ENCODE results near the gene ARHGAP18. TPM values are rescaled to one million over a fixed set of nuclear protein-coding genes. Genes with fewer than 3 reads are reported as not detected.

Gene ARHGAP18
- total and polyA plus RNA-seq, 2 of the 13 experiments (the other 11 are each of a cell fraction or from before 2014, with no cell fraction given): 58.2 to 115 TPM

- peak overlapping the region; percentile 52 for H3K4me2 ChIP-seq (ENCODE audit: low read depth, low read length)
- no peak overlapping the region for H3K4me3 ChIP-seq (replicated peaks in 1 of 3; ENCODE audit: insufficient read depth in 1 of 3, low read depth in 2 of 3, low read length in 3 of 3)
- DNase-seq (ENCODE audit: low spot score) (no peak), FAIRE-seq (no peak), ATAC-seq (no peak)
- in situ Hi-C loops (cut with HindIII; ENCODE audit: extremely low pct_ligation_motif_present, low pct_unique_long_range_greater_than_20kb) (no loop called here), intact Hi-C loops (cut with micrococcal nuclease; ENCODE audit: unreplicated experiment) (no loop called here)
- no peaks in the 10 kb centered on the region; the same call in 1 of the 2 replicates for H4K20me1 ChIP-seq (ENCODE audit: insufficient read depth, low read length)
- ChIA-PET CTCF (ENCODE audit: low intra/inter-chr PET ratio, low total read pairs) (interaction anchor here (0.7 kb wide), 1 partner anchor 30 kb away, joined by 3 read pairs; no protein-coding TSS in a partner anchor), POLR2A (interaction anchor here (1.1 to 3.2 kb wide), 2 partner anchors 9 to 55 kb away, joined by 3 to 30 read pairs; partner anchors contain the start of gene ARHGAP18)
- peak overlapping the region; percentile 6 for H3K27ac ChIP-seq (ENCODE audit: extremely low read length, insufficient read depth, low read length)
- H3K27me3 ChIP-seq (ENCODE audit: control insufficient read depth in 1 of 2, insufficient read depth in 2 of 2, low read length in 2 of 2): no peaks in the 10 kb centered on the region
- H3K9ac ChIP-seq (ENCODE audit: insufficient read depth, low read depth, low read length): no peak overlapping the region
- BruUV-seq (replicated peaks): no TSS peak
- 88% methylated on average over 2 of the region's 2 CpGs for WGBS (ENCODE audit: low lambda C conversion rate)
- H3K36me3 ChIP-seq (replicated peaks in 1 of 2; ENCODE audit: control insufficient read depth in 1 of 2, insufficient read depth in 2 of 2, low read length in 2 of 2): peaks cover 0 to 16% of the 10 kb centered on the region in 2 experiments; a peak in 3 of 5 replicates
- peaks cover 100% of the 10 kb centered on the region for H3K4me1 ChIP-seq (ENCODE audit: insufficient read depth, low read length)
- TF ChIP-seq ZC3H13 (CRISPR knock-in tag; IDR thresholded peaks at IDR 0.05) (no peak), ZNF430 (CRISPR knock-in tag; IDR thresholded peaks at IDR 0.05) (no peak)
- no peaks in the 10 kb centered on the region for H3K9me3 ChIP-seq (ENCODE audit: low read length)
- no peak overlapping the region for H2AFZ ChIP-seq (ENCODE audit: low read length)
- peaks cover 93% of the 10 kb centered on the region for H3K79me2 ChIP-seq (ENCODE audit: insufficient read depth, low read length)
These were observed 9.3 kb downstream of the ARHGAP18 start for GRCh38 chr6:129700666-129701065.

GRCh38 chr6:129699659-129700058 is 10.3 kb downstream of the ARHGAP18 start:
- ATAC-seq: no peak
- ChIA-PET CTCF (ENCODE audit: low intra/inter-chr PET ratio, low total read pairs) (no interaction called here), POLR2A (interaction anchor here (1.1 to 3.2 kb wide), 3 partner anchors 10 to 54 kb away, joined by 3 to 30 read pairs (median 3); partner anchors contain the start of gene ARHGAP18)
- H3K4me1 ChIP-seq (ENCODE audit: insufficient read depth, low read length): peaks cover 100% of the 10 kb centered on the region
- no peaks in the 10 kb centered on the region; the same call in 1 of the 2 replicates for H4K20me1 ChIP-seq (ENCODE audit: insufficient read depth, low read length)
- 98% methylated on average over 2 of the region's 2 CpGs for WGBS (ENCODE audit: low lambda C conversion rate)
- no peak overlapping the region for H2AFZ ChIP-seq (ENCODE audit: low read length)
- H3K27me3 ChIP-seq (ENCODE audit: control insufficient read depth in 1 of 2, insufficient read depth in 2 of 2, low read length in 2 of 2): no peaks in the 10 kb centered on the region
- DNase-seq (ENCODE audit: low spot score): no peak
- no peak overlapping the region; the same call in 1 of the 2 replicates for H3K9ac ChIP-seq (ENCODE audit: insufficient read depth, low read depth, low read length)
- peak overlapping the region; percentile 52 for H3K4me2 ChIP-seq (ENCODE audit: low read depth, low read length)
- peaks cover 0 to 15% of the 10 kb centered on the region in 2 experiments; a peak in 3 of 5 replicates for H3K36me3 ChIP-seq (replicated peaks in 1 of 2; ENCODE audit: control insufficient read depth in 1 of 2, insufficient read depth in 2 of 2, low read length in 2 of 2)
- H3K27ac ChIP-seq (ENCODE audit: extremely low read length, insufficient read depth, low read length): peak overlapping the region; percentile 38
- H3K4me3 ChIP-seq (replicated peaks in 1 of 3; ENCODE audit: insufficient read depth in 1 of 3, low read depth in 2 of 3, low read length in 3 of 3): no peak overlapping the region; a peak in 1 of 6 replicates
- no TSS peak for BruUV-seq (replicated peaks)
- intact Hi-C loops (cut with micrococcal nuclease; ENCODE audit: unreplicated experiment): no loop called here
- no peak for TF ChIP-seq HMG20B (CRISPR knock-in tag; conservative IDR thresholded peaks at IDR 0.05)
- no peak for TF ChIP-seq PITX1 (CRISPR knock-in tag; IDR thresholded peaks at IDR 0.05)
- no peak for TF ChIP-seq PRPF4 (IDR thresholded peaks at IDR 0.05; ENCODE audit: low read depth, low read length, poor library complexity, severe bottlenecking)
- no peak for TF ChIP-seq POLR2A (IDR thresholded peaks at IDR 0.05; ENCODE audit: insufficient read depth in 1 of 2, low read depth in 2 of 2, low read length in 2 of 2)
- TF ChIP-seq NFAT5 (CRISPR knock-in tag; IDR thresholded peaks at IDR 0.05): no peak
- no peak for TF ChIP-seq DNMT3B (CRISPR knock-in tag; conservative IDR thresholded peaks at IDR 0.05)
- TF ChIP-seq ZSCAN30 (CRISPR knock-in tag; IDR thresholded peaks at IDR 0.05): no peak
- TF ChIP-seq RCOR2 (CRISPR knock-in tag; IDR thresholded peaks at IDR 0.05): no peak
- peaks cover 90% of the 10 kb centered on the region for H3K79me2 ChIP-seq (ENCODE audit: insufficient read depth, low read length)
- in situ Hi-C loops (cut with HindIII; ENCODE audit: extremely low pct_ligation_motif_present, low pct_unique_long_range_greater_than_20kb): no loop called here
- H3K9me3 ChIP-seq (ENCODE audit: low read length): no peaks in the 10 kb centered on the region
- no peak for FAIRE-seq
